MCF 10A (cell line): Measurements from ENCODE around the gene TMEM59L. TPM values are rescaled to one million over a fixed set of nuclear protein-coding genes. Genes with fewer than 3 reads are reported as not detected.

Source experiments
- BruUV-seq: library from RNA; stranded (reverse); fragments of 400-500 nt; replicated peaks from 2 replicates; lab custom pipeline; 2021; lab: Mats Ljungman, UMichigan
- CTCF ChIA-PET: fragments of 300-600 bp; sonication (Branson Sonifier 250); formaldehyde crosslinking; extraction: SDS; loops from one replicate; lab custom pipeline; 2021; ENCODE audit warnings: antibody characterized with exemption, inconsistent platforms; lab: Yijun Ruan, JAX
- POLR2A ChIA-PET: fragments of 300-600, 350-650 bp; sonication (Branson Sonifier 250); formaldehyde crosslinking; extraction: SDS; loops from one replicate; lab custom pipeline; 2020; ENCODE audit warnings: antibody characterized with exemption, inconsistent platforms; lab: Yijun Ruan, JAX
- DNase-seq: peaks from one replicate; pipeline ENCODE4 v3.0.0-alpha.2; 2018; ENCODE audit not compliant: unreplicated experiment
- H3K27ac Mint-ChIP-seq: one replicate; pipeline ENCODE4 v1.8.0; 2022; ENCODE audit warnings: mild to moderate bottlenecking, low read depth, mixed read lengths; ENCODE audit not compliant: unreplicated experiment
- H3K27me3 Mint-ChIP-seq: one replicate; pipeline ENCODE4 v1.8.0; 2022; ENCODE audit warnings: mixed read lengths; ENCODE audit not compliant: insufficient read depth, unreplicated experiment
- H3K36me3 Mint-ChIP-seq: one replicate; pipeline ENCODE4 v1.8.0; 2022; ENCODE audit warnings: mild to moderate bottlenecking, moderate library complexity, mixed read lengths; ENCODE audit not compliant: insufficient read depth, unreplicated experiment
- H3K4me1 Mint-ChIP-seq: one replicate; pipeline ENCODE4 v1.8.0; 2022; ENCODE audit warnings: mixed read lengths; ENCODE audit not compliant: insufficient read depth, unreplicated experiment
- H3K4me3 Mint-ChIP-seq: one replicate; pipeline ENCODE4 v1.8.0; 2022; ENCODE audit warnings: mild to moderate bottlenecking, moderate library complexity, mixed read lengths; ENCODE audit not compliant: unreplicated experiment
- H3K9me3 Mint-ChIP-seq: one replicate; pipeline ENCODE4 v1.8.0; 2022; ENCODE audit warnings: mixed read lengths; ENCODE audit not compliant: unreplicated experiment
- CTCF ChIP-seq: fragments of 200-600 bp; IDR thresholded peaks from one replicate; pipeline ENCODE4 v1.8.0; 2022; ENCODE audit warnings: antibody characterized with exemption, mild to moderate bottlenecking; ENCODE audit not compliant: unreplicated experiment
- intact Hi-C: fragments of 100-400 bp; cut with micrococcal nuclease; formaldehyde crosslinking; loops from 2 replicates; pipeline ENCODE4 v1.14.1; 2022
- total RNA-seq: library from RNA; stranded (reverse); gene quantifications from 2 replicates; pipeline ENCODE4 v1.2.3, GENCODE V29; 2022

The TMEM59L gene
- total RNA-seq, 1 experiment from 2014 or later, result 0.33 TPM

- BruUV-seq, result no TSS peak
- no peak for TF ChIP-seq CTCF
- CTCF ChIA-PET, result no interaction called here
- Mint-ChIP-seq H3K4me1 (peaks cover 5% of the 10 kb centered on the region), H3K36me3 (no peaks in the 10 kb centered on the region), H3K9me3 (no peaks in the 10 kb centered on the region), H3K4me3 (no peak overlapping the region), H3K27ac (no peak overlapping the region), H3K27me3 (no peaks in the 10 kb centered on the region)
- DNase-seq, result no peak
- intact Hi-C loops, result no loop called here
- POLR2A ChIA-PET, result no interaction called here
Observed at GRCh38 chr19:18648973-18649315, 36.3 kb downstream of the TMEM59L start.

- H3K9me3 Mint-ChIP-seq, result no peaks in the 10 kb centered on the region
- H3K27me3 Mint-ChIP-seq, result no peaks in the 10 kb centered on the region
- intact Hi-C loops, result no loop called here
- POLR2A ChIA-PET, result no interaction called here
- no peak for TF ChIP-seq CTCF
- no peak overlapping the region for H3K4me3 Mint-ChIP-seq
- no peaks in the 10 kb centered on the region for H3K36me3 Mint-ChIP-seq
- H3K4me1 Mint-ChIP-seq, result peaks cover 5% of the 10 kb centered on the region
- BruUV-seq, result no TSS peak
- H3K27ac Mint-ChIP-seq, result no peak overlapping the region
- DNase-seq, result no peak
- CTCF ChIA-PET, result no interaction called here
Observed at GRCh38 chr19:18649371-18650020, 36.8 kb downstream of the TMEM59L start.

- H3K36me3 Mint-ChIP-seq, result no peaks in the 10 kb centered on the region
- peaks cover 5% of the 10 kb centered on the region for H3K4me1 Mint-ChIP-seq
- POLR2A ChIA-PET, result no interaction called here
- DNase-seq, result no peak
- no peaks in the 10 kb centered on the region for H3K27me3 Mint-ChIP-seq
- BruUV-seq, result no TSS peak
- no peak overlapping the region for H3K4me3 Mint-ChIP-seq
- intact Hi-C loops, result no loop called here
- CTCF ChIA-PET, result no interaction called here
- no peak for TF ChIP-seq CTCF
- H3K27ac Mint-ChIP-seq, result no peak overlapping the region
- no peaks in the 10 kb centered on the region for H3K9me3 Mint-ChIP-seq
Observed at GRCh38 chr19:18650021-18650390, 37.3 kb downstream of the TMEM59L start.

- Mint-ChIP-seq H3K36me3 (no peaks in the 10 kb centered on the region), H3K27me3 (no peaks in the 10 kb centered on the region), H3K4me3 (no peak overlapping the region), H3K4me1 (peaks cover 5% of the 10 kb centered on the region), H3K9me3 (no peaks in the 10 kb centered on the region), H3K27ac (no peak overlapping the region)
- intact Hi-C loops, result no loop called here
- no peak for TF ChIP-seq CTCF
- POLR2A ChIA-PET, result no interaction called here
- BruUV-seq, result no TSS peak
- DNase-seq, result no peak
- CTCF ChIA-PET, result no interaction called here
Observed at GRCh38 chr19:18650468-18651041, 37.9 kb downstream of the TMEM59L start.
